H1 (cell line): ENCODE results near the gene LHPP. TPM values are rescaled to one million over a fixed set of nuclear protein-coding genes. Genes with fewer than 3 reads are reported as not detected.

Source experiments
- CTCF ChIA-PET: fragments of 300-600 bp; sonication (Branson Sonifier 250); formaldehyde crosslinking; loops from one replicate; lab custom pipeline; 2021; ENCODE audit not compliant: partially characterized antibody; lab: Charles Lee
- POLR2A ChIA-PET: fragments of 300-600 bp; sonication (Branson Sonifier 250); formaldehyde crosslinking; loops from one replicate; lab custom pipeline; 2021; ENCODE audit warnings: inconsistent platforms; ENCODE audit not compliant: partially characterized antibody; lab: Charles Lee
- DNase-seq, 2 experiments: peaks; one replicate each; pipeline versions ENCODE4 v3.0.0 to v3.0.0-alpha.2; 2010 to 2022; ENCODE audit warnings: low spot score in 2 of 2, low read depth in 1 of 2, mixed read lengths in 1 of 2
- FAIRE-seq: peaks from 2 replicates; lab custom pipeline; 2011; peaks lifted over from hg19 to GRCh38; lab: Jason Lieb, UNC
- H2AFZ ChIP-seq: 2 replicates; pipeline ENCODE4 v1.8.1; 2012; ENCODE audit warnings: low read length, inconsistent platforms
- H2AK5ac ChIP-seq: 2 replicates; pipeline ENCODE4 v1.6.1; 2013; ENCODE audit warnings: low read depth, low read length
- H2BK120ac ChIP-seq: replicated peaks from 2 replicates; pipeline ENCODE3; 2013; ENCODE audit warnings: low read depth, low read length, inconsistent platforms
- H2BK12ac ChIP-seq: 2 replicates; pipeline ENCODE4 v1.6.1; 2013; ENCODE audit warnings: low read depth, low read length
- H2BK15ac ChIP-seq: 2 replicates; pipeline ENCODE4 v1.6.1; 2013; ENCODE audit warnings: low read length
- H2BK20ac ChIP-seq: 2 replicates; pipeline ENCODE4 v1.6.1; 2013; ENCODE audit warnings: low read length
- H2BK5ac ChIP-seq: 2 replicates; pipeline ENCODE4 v1.6.1; 2013; ENCODE audit warnings: low read depth, low read length
- H3K14ac ChIP-seq: 2 replicates; pipeline ENCODE4 v1.6.1; 2013; ENCODE audit warnings: inconsistent platforms; ENCODE audit not compliant: insufficient read length
- H3K18ac ChIP-seq: 2 replicates; pipeline ENCODE4 v1.6.1; 2013; ENCODE audit warnings: low read length; ENCODE audit errors: extremely low read depth
- H3K23ac ChIP-seq: 2 replicates; pipeline ENCODE4 v1.6.1; 2013; ENCODE audit warnings: inconsistent platforms; ENCODE audit not compliant: insufficient read length
- H3K23me2 ChIP-seq: 2 replicates; pipeline ENCODE4 v1.6.1; 2013; ENCODE audit warnings: low read depth, low read length
- H3K27ac ChIP-seq: 2 replicates; pipeline ENCODE4 v1.6.1; 2011; ENCODE audit warnings: low read depth, low read length, inconsistent platforms
- H3K27me3 ChIP-seq, 4 experiments: replicated peaks in 1 of 4; 1 replicate in 1 of 4; 2 replicates in 3 of 4; pipeline versions ENCODE4 v1.6.1 to v1.8.1; 2011 to 2013; ENCODE audit warnings: low read length in 3 of 4, mild to moderate bottlenecking in 3 of 4, inconsistent platforms in 2 of 4, mixed read lengths in 2 of 4, moderate library complexity in 1 of 4; ENCODE audit not compliant: control insufficient read depth in 3 of 4, insufficient read depth in 3 of 4; ENCODE audit errors: extremely low read depth in 1 of 4
- H3K36me3 ChIP-seq, 4 experiments: 2 replicates each; pipeline versions ENCODE4 v1.6.1 to v1.8.1; 2011 to 2013; ENCODE audit warnings: mild to moderate bottlenecking in 4 of 4, low read length in 3 of 4, moderate library complexity in 2 of 4, control low read depth in 1 of 4, inconsistent platforms in 1 of 4; ENCODE audit not compliant: insufficient read depth in 4 of 4, control insufficient read depth in 2 of 4
- H3K4ac ChIP-seq: replicated peaks from 2 replicates; pipeline ENCODE3; 2013; ENCODE audit warnings: low read length, low read depth, mixed read lengths, inconsistent platforms; ENCODE audit not compliant: insufficient read length
- H3K4me1 ChIP-seq, 4 experiments: replicated peaks in 1 of 4; 1 replicate in 1 of 4; 2 replicates in 3 of 4; pipeline versions ENCODE4 v1.6.1 to v1.8.1; 2011 to 2013; ENCODE audit warnings: low read length in 3 of 4, inconsistent platforms in 2 of 4, mixed read lengths in 1 of 4; ENCODE audit not compliant: insufficient read depth in 4 of 4, control insufficient read depth in 3 of 4
- H3K4me2 ChIP-seq, 2 experiments: 2 replicates each; pipeline versions ENCODE4 v1.6.1 to v1.8.1; 2011 to 2013; ENCODE audit warnings: low read depth in 2 of 2, low read length in 2 of 2, control low read depth in 1 of 2, inconsistent platforms in 1 of 2, mild to moderate bottlenecking in 1 of 2; ENCODE audit not compliant: insufficient read depth in 1 of 2
- H3K4me3 ChIP-seq, 4 experiments: fragments of 200-600, 300-600 bp in 1 of 4; sonication (generic), shearing (Covaris generic), sonication (Bioruptor Twin) in 1 of 4; 2 replicates each; pipeline versions ENCODE4 v1.5.1 to v1.8.1; 2011 to 2016; ENCODE audit warnings: low read length in 4 of 4, low read depth in 3 of 4, control low read depth in 2 of 4, inconsistent platforms in 2 of 4, mild to moderate bottlenecking in 2 of 4, mixed read lengths in 1 of 4, moderate library complexity in 1 of 4; ENCODE audit not compliant: insufficient read depth in 2 of 4; ENCODE audit errors: extremely low read depth in 1 of 4
- H3K56ac ChIP-seq: replicated peaks from 2 replicates; pipeline ENCODE3; 2013; ENCODE audit warnings: low read depth, mild to moderate bottlenecking, mixed read lengths, low read length, inconsistent platforms; ENCODE audit not compliant: insufficient read length
- H3K79me1 ChIP-seq: 2 replicates; pipeline ENCODE4 v1.6.1; 2013; ENCODE audit warnings: low read depth, low read length, control low read depth
- H3K79me2 ChIP-seq, 2 experiments: 2 replicates each; pipeline versions ENCODE4 v1.6.1 to v1.8.1; 2012 to 2013; ENCODE audit warnings: low read length in 2 of 2, mild to moderate bottlenecking in 2 of 2, inconsistent platforms in 1 of 2; ENCODE audit not compliant: insufficient read depth in 2 of 2, control insufficient read depth in 1 of 2
- H3K9ac ChIP-seq, 4 experiments: replicated peaks in 1 of 4; 1 replicate in 1 of 4; 2 replicates in 3 of 4; pipeline versions ENCODE4 v1.6.1 to v1.8.1; 2011 to 2013; ENCODE audit warnings: low read depth in 3 of 4, low read length in 3 of 4, control low read depth in 2 of 4, mild to moderate bottlenecking in 2 of 4, moderate library complexity in 2 of 4, inconsistent platforms in 1 of 4; ENCODE audit errors: extremely low read depth in 1 of 4
- H3K9me3 ChIP-seq, 2 experiments: 2 replicates each; pipeline versions ENCODE4 v1.6.1 to v1.8.1; 2012 to 2013; ENCODE audit warnings: mild to moderate bottlenecking in 2 of 2, moderate library complexity in 2 of 2, control low read depth in 1 of 2, inconsistent platforms in 1 of 2, low read depth in 1 of 2, low read length in 1 of 2, mixed read lengths in 1 of 2; ENCODE audit not compliant: insufficient read depth in 2 of 2
- H4K20me1 ChIP-seq, 2 experiments: replicated peaks in 1 of 2; 2 replicates each; pipeline versions ENCODE3 to v1.8.1; 2011 to 2013; ENCODE audit warnings: inconsistent platforms in 2 of 2, low read length in 2 of 2, mild to moderate bottlenecking in 1 of 2; ENCODE audit not compliant: insufficient read depth in 2 of 2, control insufficient read depth in 1 of 2
- H4K5ac ChIP-seq: 2 replicates; pipeline ENCODE4 v1.6.1; 2013; ENCODE audit warnings: low read length, low read depth, mixed read lengths, inconsistent platforms; ENCODE audit not compliant: insufficient read length
- H4K8ac ChIP-seq: 2 replicates; pipeline ENCODE4 v1.8.0; 2013; ENCODE audit warnings: mild to moderate bottlenecking, moderate library complexity, low read length, inconsistent platforms; ENCODE audit not compliant: insufficient read depth; ENCODE audit errors: extremely low read depth
- H4K91ac ChIP-seq: replicated peaks from 2 replicates; pipeline ENCODE3; 2013; ENCODE audit warnings: low read length, mixed read lengths, inconsistent platforms; ENCODE audit not compliant: insufficient read length
- CBX8 ChIP-seq: fragments of 300-800, 300-1000 bp; sonication (generic); IDR thresholded peaks from 2 replicates; pipeline ENCODE4 v1.7.1; 2016; ENCODE audit warnings: low read depth, low read length, borderline replicate concordance
- GABPA ChIP-seq: IDR thresholded peaks from 2 replicates; pipeline ENCODE4 v1.6.1; 2011; ENCODE audit warnings: mild to moderate bottlenecking, low read length, moderate library complexity, borderline replicate concordance; ENCODE audit not compliant: insufficient read depth
- HDAC2 ChIP-seq, 2 experiments: fragments of 300-600 bp in 1 of 2; sonication (generic) in 1 of 2; IDR thresholded peaks; 2 replicates each; pipeline ENCODE4 v1.6.1; 2011 to 2012; ENCODE audit warnings: low read depth in 2 of 2, low read length in 2 of 2, mild to moderate bottlenecking in 2 of 2, moderate library complexity in 2 of 2, borderline replicate concordance in 1 of 2, inconsistent platforms in 1 of 2
- JUND ChIP-seq: IDR thresholded peaks from 2 replicates; pipeline ENCODE4 v1.6.1; 2011; ENCODE audit warnings: mild to moderate bottlenecking, improper control_type of control experiment, low read length
- POU5F1 ChIP-seq: IDR thresholded peaks from 2 replicates; pipeline ENCODE4 v1.6.1; 2011; ENCODE audit warnings: low read depth, mild to moderate bottlenecking, low read length, moderate library complexity
- RXRA ChIP-seq: IDR thresholded peaks from 2 replicates; pipeline ENCODE4 v1.6.1; 2011; ENCODE audit warnings: low read depth, mild to moderate bottlenecking, low read length, moderate library complexity; ENCODE audit not compliant: insufficient read depth
- SAP30 ChIP-seq: fragments of 300-600 bp; sonication (generic); IDR thresholded peaks from 2 replicates; pipeline ENCODE4 v1.7.1; 2012; ENCODE audit warnings: low read length, moderate library complexity, mild to moderate bottlenecking, inconsistent platforms; ENCODE audit not compliant: insufficient read depth, insufficient replicate concordance
- SIRT6 ChIP-seq: IDR thresholded peaks from one replicate; pipeline ENCODE4 v1.7.1; 2012; ENCODE audit warnings: low read length, inconsistent platforms
- SP1 ChIP-seq: IDR thresholded peaks from 2 replicates; pipeline ENCODE4 v1.6.1; 2011; ENCODE audit warnings: low read depth, low read length
- SUZ12 ChIP-seq: fragments of 200-600 bp; sonication (generic); IDR thresholded peaks from 2 replicates; pipeline ENCODE4 v1.6.1; 2012; ENCODE audit warnings: mild to moderate bottlenecking, inconsistent platforms, low read length, moderate library complexity, mixed read lengths
- WGBS, 2 experiments: shearing (Covaris generic) in 1 of 2; methylation state at CpG; one replicate each; pipeline versions ENCODE4 v1.1.6 to v1.1.7; 2013 to 2015; ENCODE audit warnings: low lambda C conversion rate in 2 of 2, mixed read lengths in 2 of 2, inconsistent platforms in 1 of 2, low coverage in 1 of 2, missing lambda C conversion rate in 1 of 2; ENCODE audit not compliant: insufficient replicate concordance in 2 of 2, insufficient coverage in 1 of 2, insufficient read length in 1 of 2; ENCODE audit errors: extremely low coverage in 1 of 2, missing lambda C conversion rate in 1 of 2; 5-methylcytosine and 5-hydroxymethylcytosine counted together
- polyA plus RNA-seq, 7 experiments: library from polyadenylated mRNA; depleted of rRNA in 3 of 7; stranded (reverse) in 5 of 7; unstranded in 2 of 7; fragments of >200 nt in 5 of 7; fragments of 200-250 nt in 2 of 7; gene quantifications; 1 replicate in 5 of 7; 2 replicates in 1 of 7; 4 replicates in 1 of 7; pipeline versions ENCODE4 v1.2.1 to v1.2.3, GENCODE V29; 2011 to 2013; ENCODE audit warnings: missing spikeins in 2 of 7, mixed read lengths in 2 of 7
- total RNA-seq: library from RNA; stranded (reverse); fragmentation: NEBNext Ultra II Directional; extraction: Animal tissue kit (Norgen Biotek cat#: 25700); gene quantifications from 2 replicates; pipeline ENCODE4 v1.2.1, GENCODE V29; 2021

LHPP gene
- total and polyA plus RNA-seq, 2 of the 8 experiments (the other 6 are each of a cell fraction or from before 2014, with no cell fraction given), result 26.0 to 45.0 TPM

DNA sequence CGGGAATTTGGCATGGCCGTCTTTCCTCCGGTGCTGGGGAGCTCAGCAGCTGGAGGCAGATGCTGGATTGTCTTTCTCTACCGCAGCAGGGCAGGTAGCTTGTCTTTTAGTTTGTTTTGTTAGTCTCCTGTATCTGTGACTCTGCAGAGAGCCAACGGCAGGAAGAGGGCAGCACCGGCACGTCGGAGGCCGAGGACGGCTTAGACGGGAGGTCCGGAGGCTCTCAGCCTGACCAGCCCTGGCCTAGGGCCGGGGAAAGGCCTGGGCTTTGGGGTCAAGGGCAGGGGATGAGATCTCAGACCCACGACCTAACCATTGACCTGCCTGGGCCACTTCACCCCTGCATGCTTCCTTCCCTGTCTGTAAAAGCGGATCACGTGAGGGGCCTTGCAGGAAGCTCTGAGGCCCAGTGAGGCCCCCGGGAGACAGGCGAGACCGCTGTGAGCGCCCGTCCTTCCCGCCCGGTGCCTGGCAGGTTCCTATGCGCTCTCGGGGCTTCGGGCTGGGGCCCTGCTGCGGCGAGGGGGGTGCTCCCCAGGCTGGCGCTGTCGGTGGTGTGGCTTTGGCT is 72.7 kb downstream of the LHPP start:
- no peak overlapping the region for H4K91ac ChIP-seq
- no peak overlapping the region for H3K4me2 ChIP-seq
- no peak overlapping the region for H3K56ac ChIP-seq
- DNase-seq, result no peak
- H2AFZ ChIP-seq, result no peak overlapping the region
- ChIA-PET CTCF (interaction anchor here (0.6 to 38.0 kb wide), 13 partner anchors 12 to 222 kb away, joined by 3 to 681 read pairs (median 4); partner anchors contain the start of genes LHPP and OAT), POLR2A (no interaction called here)
- H2BK12ac ChIP-seq, result no peak overlapping the region
- 84% methylated on average over 30 of the region's 30 CpGs; no CpG with 5 or more reads in 1 of the 2 experiments for WGBS, 2 experiments
- peaks cover 0 to 1% of the 10 kb centered on the region in 2 experiments for H4K20me1 ChIP-seq
- H3K9me3 ChIP-seq, result no peaks in the 10 kb centered on the region
- H3K79me1 ChIP-seq, result no peaks in the 10 kb centered on the region
- no peaks in the 10 kb centered on the region for H3K23me2 ChIP-seq
- H2BK20ac ChIP-seq, result no peak overlapping the region
- H3K79me2 ChIP-seq, result no peaks in the 10 kb centered on the region
- no peak overlapping the region for H4K8ac ChIP-seq
- H3K27me3 ChIP-seq, result no peaks in the 10 kb centered on the region
- H3K14ac ChIP-seq, result no peak overlapping the region
- H3K4ac ChIP-seq, result no peak overlapping the region
- no peak overlapping the region for H4K5ac ChIP-seq
- H3K36me3 ChIP-seq, result no peaks in the 10 kb centered on the region
- H3K4me1 ChIP-seq, result peaks cover 0 to 20% (median 9%) of the 10 kb centered on the region in 4 experiments; a peak in 5 of 7 replicates
- no peak overlapping the region for H2AK5ac ChIP-seq
- H2BK5ac ChIP-seq, result no peak overlapping the region; the same call in 1 of the 2 replicates
- no peak overlapping the region for H3K27ac ChIP-seq
- no peak overlapping the region for H3K18ac ChIP-seq
- peak overlapping the region; percentile 29; the same call in 1 of the 2 replicates for H2BK15ac ChIP-seq
- H2BK120ac ChIP-seq, result no peak overlapping the region
- H3K23ac ChIP-seq, result no peak overlapping the region
- no peak for FAIRE-seq
- no peak overlapping the region for H3K4me3 ChIP-seq
- no peak overlapping the region for H3K9ac ChIP-seq
- TF ChIP-seq SIRT6 (no peak), RXRA (no peak), GABPA (no peak), POU5F1 (no peak), SP1 (no peak), SUZ12 (no peak), HDAC2 (IDR thresholded peaks at IDR 0.05; ENCODE audit: borderline replicate concordance in 1 of 2, low read depth in 2 of 2, low read length in 2 of 2) (no peak), SAP30 (no peak), CBX8 (no peak), JUND (no peak)
